HuH-7.5 (cell line): ENCODE measurements around the gene ARPC2.

Experiments
- DNase-seq: peaks from one replicate; pipeline ENCODE4 v3.0.0; 2011; ENCODE audit warnings: low spot score

The ARPC2 gene

DNA sequence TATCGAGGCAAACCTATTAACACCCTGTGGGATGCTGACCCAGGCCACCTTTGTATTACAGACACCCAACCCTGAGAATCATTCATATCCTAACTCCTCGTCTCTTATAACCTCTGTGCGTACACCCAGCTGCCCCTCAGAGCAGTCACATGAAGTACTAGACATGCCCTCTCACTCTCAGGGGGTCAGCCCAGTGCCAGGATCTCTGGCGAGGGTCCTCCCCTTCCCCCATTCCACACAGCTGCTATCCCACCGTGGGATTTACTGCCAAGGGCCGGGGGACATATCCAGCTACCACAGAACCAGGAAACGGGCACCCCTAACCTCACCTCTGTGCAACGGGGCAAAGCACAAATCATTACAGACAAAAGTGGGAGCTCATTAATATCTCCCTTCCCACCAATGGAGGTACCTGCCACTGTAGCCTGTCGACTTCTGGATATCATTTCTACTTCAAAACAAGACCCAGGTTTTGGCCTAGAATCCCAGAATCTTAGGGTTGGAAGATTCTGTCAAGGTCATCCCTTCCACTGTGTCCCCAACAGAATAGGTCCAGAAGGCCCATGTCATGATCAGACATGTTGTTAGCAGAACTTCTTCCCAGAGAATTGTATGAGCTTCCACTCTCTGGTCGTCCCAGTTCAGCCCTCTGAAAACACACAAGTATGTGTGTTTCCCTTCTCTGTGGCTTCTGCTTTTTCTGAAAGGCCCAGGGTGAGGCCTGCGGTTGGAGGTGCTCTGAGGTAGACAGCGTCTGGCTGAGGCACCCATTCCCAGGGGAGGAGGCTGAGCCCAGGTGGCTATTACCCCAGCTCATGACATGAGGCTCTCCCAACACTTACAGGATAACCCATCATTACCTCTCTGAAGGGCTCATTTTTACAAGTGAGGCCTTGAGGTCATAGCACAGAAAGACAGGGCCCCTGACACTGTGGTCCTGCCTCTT lies 73.6 kb downstream of the ARPC2 start:
- no peak for DNase-seq

DNA sequence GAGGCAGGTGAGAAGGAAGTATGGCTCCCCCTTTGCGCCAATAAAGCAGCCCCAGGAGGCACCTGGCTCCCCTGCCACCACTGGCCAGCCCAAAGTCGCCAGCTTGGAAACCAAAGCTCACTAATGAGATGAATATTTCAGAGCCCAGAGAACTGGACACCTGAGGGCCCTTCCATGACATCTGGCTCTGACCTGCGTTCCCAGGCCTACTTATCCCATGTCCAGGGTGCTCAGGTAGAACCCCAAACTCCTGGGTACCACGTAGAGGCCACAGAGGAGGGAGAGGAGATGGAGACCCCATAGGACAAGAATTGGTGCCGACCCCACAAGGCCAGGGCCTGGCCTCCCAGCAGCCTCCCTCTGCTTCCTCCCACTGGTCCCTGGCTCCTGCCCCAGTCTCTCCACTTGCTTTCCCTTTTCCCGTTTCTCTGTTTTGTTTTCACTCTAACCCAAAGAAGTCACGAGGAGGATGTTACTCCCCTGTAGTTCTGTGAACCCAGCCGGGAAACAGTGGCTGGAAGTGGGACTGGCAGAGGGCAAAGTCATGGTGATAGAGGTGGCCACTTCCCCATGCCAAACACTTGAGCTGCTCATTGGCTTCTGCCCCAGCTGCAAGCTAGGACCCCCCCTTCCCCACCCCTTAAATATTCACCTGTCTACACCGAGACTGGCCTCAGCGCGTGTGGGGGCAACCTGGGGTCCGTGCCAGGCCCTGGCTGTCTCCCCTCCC lies 74.5 kb downstream of the ARPC2 start:
- DNase-seq = no peak

DNA sequence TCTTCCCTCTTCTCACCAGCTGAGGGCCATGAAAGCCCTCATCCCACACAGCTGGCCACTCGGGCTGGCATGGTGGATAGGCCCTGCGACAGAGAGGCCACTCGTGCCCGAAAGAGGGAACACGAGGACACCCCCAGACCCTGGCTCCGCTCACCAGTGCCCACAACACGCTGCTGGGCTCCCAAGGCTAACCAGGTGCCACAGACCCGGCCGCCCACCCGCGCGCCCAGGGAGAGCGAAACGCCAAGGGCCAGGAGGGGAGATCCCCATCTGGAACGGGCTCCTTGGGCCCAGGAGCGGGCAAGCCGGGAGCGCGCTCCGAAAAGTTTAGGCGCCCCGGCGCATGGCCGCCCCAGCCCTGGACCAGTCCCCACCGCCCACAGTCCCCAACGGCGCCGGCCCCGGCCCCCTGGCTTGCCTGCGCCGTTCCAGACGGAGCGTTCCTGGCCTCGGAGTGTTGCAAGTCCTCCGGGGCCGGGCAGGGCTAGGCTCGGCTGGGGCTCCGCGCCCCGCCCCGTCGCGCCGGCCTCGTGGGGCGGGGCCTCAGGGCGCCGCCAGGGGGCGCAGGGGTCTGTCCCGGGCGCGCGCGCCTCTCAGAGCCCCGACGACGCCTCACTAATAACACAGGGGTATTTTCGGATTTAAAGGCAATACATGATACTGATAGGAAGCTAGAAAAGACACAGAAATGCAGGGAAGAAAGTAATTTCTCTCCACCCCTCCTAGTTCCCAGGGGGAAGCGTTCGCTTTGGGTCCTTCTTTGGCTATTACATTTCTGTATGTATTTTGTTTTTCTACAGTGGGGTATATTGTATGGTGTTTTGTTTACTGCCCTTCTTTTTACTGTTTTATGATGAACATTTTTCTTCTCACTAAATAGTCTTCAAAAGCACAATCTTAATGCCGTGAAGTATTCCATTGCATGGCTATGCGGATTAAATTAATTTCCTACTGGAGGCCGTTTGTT lies 75.3 kb downstream of the ARPC2 start, which contains the start of gene TMBIM1:
TMBIM1 (minus strand) TSS at position 456 of the 967 bp plus-strand sequence. CDS start 10,362 bp downstream, outside the sequence.
- peak; percentile 84 for DNase-seq

DNA sequence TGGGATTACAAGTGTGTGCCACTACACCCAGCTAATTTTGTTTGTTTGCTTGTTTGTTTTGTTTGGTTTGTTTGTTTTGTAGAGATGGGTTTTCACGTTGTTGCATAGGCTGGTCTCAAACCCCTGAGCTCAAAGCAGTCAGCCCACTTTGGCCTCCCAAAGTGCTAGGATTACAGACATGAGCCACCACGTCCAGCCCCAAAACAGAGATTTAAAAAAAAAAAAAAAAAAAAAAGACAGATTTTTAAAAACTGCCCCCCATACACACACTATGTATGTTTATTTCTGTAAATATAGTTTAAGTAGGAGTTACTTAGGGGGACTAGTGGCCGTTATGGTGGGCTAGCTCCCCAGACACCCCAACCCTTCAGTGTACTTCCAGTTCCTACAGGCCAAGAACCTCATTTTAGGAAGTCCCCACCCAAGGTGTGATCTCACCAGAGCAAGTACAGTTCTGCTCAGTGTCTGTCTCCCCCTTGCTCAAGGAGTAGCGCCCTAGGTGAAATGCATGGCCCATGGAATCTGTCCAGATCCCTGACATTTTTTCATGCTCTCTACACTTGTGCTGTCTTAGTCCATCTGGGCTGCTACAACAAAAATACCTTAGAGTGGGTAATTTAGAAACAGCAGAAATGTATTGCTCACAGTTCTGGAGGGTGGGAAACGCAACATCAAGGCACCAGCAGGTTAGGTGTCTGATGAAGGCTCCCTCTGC lies 76.9 kb downstream of the ARPC2 start:
- no peak for DNase-seq

DNA sequence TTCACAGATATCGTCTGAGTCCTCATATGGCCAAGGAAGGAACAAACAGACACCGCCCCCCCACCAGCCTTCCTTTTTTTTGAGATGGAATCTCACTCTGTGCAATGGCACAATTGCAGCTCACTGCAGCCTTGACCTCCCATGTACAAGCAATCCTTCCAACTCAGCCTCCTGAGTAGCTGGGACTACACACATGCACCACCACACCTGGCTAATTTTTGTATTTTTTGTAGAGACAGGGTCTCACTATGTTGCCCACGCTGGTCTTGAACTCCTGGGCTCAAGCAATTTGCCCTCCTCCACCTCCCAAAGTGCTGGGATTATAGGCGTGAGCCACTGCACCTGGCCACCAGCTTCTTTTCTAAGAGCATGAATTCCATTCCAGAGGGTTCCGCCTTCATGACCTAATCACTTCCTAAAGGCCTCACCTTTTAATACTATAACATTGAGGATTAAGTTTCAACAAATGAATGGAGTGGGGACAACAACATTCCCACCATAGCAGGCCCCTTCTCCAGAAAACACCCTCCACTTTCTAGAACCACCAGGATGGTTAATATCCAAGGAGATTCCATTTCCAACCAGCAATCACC lies 77.5 kb downstream of the ARPC2 start:
- DNase-seq = no peak

DNA sequence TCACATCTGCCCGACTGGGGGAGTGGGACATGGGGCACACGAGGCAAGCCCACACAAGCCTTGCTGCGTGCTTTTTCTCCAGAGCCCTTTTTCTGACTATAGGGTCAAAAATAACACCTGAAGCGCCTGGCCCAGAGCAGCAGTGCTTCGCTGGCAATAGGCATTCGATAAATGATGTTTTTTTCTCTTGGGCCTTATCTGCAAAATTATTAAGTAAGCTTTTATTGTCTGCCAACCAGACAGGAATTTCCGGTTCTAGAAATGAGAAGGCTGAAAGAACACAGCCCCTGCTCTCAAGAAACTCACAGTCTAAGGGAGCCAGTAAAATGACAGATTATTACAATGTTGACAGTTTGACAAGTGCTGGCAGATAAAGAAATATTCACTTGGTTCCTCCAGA lies 78.0 kb downstream of the ARPC2 start:
- DNase-seq = no peak

DNA sequence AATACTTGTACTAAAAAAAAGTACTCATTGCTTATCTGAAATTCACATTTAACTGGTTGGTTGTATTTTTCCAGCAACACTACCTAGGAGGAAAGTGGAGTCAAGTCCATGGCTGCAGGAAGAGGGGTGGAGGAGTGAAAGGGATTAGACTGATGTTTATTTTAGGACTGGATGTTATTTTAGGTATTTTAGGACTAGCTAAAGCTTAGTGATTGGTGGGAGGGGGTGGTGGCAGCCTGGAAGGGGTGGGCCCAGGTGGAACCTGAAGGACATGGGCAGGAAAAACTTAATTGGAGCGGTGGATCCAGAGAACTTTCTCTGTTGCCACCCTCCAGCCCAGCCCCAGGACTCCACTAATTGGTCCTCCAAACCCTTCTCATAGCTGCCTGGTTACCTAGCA lies 79.2 kb downstream of the ARPC2 start:
- no peak for DNase-seq

DNA sequence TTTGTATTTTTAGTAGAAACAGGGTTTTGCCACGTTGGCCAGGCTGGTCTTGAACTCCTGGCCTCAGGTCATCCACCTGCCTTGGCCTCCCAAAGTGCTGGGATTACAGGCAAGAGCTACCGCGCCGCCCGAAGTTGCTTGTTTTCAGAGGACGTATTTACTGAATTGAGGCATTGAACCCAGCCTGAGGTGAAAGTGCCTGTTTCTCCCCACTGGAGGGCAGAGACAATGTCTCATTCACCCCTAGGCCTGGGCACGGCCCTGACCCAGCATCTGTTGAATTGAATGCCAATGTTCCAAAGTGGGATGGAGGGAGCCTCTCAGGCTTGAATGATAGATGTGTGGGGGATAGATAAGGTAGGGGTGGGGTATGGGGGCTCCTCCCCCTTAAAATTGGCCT lies 79.9 kb downstream of the ARPC2 start:
- no peak for DNase-seq

DNA sequence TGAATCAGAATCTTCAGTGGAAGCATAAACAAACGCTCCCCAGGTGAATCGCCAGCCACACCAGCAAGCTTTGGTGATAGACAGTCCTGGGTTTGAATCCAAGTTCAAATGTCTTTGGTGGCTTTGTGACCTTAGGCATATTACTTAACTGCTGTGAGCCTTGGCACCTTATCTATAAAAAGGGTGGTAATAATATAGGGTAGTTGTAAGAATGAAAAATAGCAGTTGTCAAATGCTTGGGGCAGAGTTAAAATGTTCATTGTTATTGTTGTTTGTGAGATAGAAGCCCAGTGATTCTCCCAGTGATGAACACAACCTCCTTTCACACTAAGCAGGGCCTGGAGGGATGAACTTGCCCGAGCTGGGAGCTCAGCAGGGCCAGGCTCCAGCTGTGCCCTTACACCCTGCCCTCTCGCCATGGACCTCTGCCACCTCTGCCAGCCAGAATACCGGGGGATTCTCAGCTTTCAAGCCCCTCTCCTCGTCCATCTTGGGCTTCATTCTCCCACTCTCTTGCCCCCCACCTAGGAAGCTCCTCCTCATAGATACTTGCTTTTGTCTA lies 81.4 kb downstream of the ARPC2 start:
- DNase-seq = no peak

DNA sequence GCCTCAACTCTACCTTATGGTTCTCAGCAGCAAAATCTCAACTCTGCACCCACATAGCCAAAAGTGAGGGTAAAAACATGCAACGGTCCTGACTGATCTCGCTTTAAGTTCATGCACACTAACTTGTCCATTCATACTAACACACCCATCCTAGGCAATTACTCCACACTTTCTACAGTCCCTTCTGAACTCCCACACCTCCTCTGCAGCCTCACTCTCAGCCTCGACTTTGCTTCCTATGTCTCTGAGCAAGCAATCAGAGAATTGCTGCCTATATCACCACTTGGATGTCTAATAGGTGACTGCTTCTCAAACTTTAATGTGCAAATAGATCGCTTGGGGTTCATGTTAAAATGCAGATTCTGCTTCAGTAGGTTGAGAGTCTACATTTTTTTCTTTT lies 83.2 kb downstream of the ARPC2 start:
- no peak for DNase-seq

DNA sequence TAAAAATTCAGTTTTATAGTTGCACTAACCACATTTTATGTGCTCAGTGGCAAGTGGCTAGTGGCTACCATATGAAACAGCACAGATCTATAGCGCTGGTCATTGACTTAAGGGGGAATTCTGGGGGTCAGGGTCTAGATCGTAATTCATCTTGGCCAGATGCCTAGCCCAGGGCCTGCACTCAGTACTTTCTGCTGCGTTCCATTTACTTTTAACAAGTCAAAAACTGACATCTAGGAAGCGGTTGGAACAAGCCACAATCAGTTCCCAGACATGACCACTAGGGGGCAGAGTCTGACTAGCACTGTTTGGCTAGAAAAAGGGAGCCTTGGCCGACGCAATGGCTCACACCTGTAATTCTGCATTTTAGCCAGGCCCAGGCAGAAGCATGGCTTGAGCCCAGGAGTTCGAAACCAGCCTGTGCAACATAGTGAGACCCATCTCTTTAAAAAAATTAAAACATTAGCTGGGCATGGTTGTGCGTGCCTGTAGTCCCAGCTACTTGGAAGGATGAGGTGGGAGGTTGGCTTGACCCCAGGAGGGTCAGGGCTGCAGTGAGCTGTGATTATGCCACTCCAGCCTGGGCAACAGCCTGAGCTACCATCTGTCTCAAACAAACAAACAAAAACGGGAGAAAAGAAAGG lies 84.3 kb downstream of the ARPC2 start:
- no peak for DNase-seq
